ENCODE data around the gene LTBP3. TPM values are rescaled to one million over a fixed set of nuclear protein-coding genes. Genes with fewer than 3 reads are reported as not detected.

The LTBP3 gene
- total and polyA plus RNA-seq, 8 donors, result 44.7 to 151 (median 68.6) TPM

- Histone ChIP-seq H3K36me3 (no peaks in the 10 kb centered on the region), H3K27ac (peak overlapping the region; percentile 61 to 95 (median 90)), H3K4me1 (peaks cover 12 to 35% (median 12%) of the 10 kb centered on the region in 3 donors), H3K27me3 (no peaks in the 10 kb centered on the region), H3K4me3 (peak overlapping the region; percentile 26 to 59 (median 51)), H3K9me3 (no peaks in the 10 kb centered on the region)
- DNase-seq (peak in 2 of 6 donors; percentile 26 to 40), FAIRE-seq (no peak), ATAC-seq (no peak)
- TF ChIP-seq, protein P1, sequence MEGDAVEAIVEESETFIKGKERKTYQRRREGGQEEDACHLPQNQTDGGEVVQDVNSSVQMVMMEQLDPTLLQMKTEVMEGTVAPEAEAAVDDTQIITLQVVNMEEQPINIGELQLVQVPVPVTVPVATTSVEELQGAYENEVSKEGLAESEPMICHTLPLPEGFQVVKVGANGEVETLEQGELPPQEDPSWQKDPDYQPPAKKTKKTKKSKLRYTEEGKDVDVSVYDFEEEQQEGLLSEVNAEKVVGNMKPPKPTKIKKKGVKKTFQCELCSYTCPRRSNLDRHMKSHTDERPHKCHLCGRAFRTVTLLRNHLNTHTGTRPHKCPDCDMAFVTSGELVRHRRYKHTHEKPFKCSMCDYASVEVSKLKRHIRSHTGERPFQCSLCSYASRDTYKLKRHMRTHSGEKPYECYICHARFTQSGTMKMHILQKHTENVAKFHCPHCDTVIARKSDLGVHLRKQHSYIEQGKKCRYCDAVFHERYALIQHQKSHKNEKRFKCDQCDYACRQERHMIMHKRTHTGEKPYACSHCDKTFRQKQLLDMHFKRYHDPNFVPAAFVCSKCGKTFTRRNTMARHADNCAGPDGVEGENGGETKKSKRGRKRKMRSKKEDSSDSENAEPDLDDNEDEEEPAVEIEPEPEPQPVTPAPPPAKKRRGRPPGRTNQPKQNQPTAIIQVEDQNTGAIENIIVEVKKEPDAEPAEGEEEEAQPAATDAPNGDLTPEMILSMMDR (IDR thresholded peaks at IDR 0.05), result no peak
- intact Hi-C loops (cut with DNase I), result no loop called here
- 70 to 73% methylated on average over 12 of the region's 12 CpGs for WGBS, 2 donors
These were observed 1.5 kb downstream of the LTBP3 start for GRCh38 chr11:65556470-65557279.

GRCh38 chr11:65555693-65556231, 2.4 kb downstream of the LTBP3 start:
- WGBS, 2 donors, result 54 to 58% methylated on average over 6 of the region's 6 CpGs
- Histone ChIP-seq H3K9me3 (no peaks in the 10 kb centered on the region), H3K27ac (peak overlapping the region in 1 of 4 donors; percentile 4), H3K27me3 (no peaks in the 10 kb centered on the region), H3K36me3 (no peaks in the 10 kb centered on the region), H3K4me3 (no peak overlapping the region), H3K4me1 (peaks cover 12 to 35% (median 12%) of the 10 kb centered on the region in 3 donors)
- TF ChIP-seq, protein P1 (IDR thresholded peaks at IDR 0.05), result no peak
- FAIRE-seq, result no peak
- DNase-seq, result peak in 2 of 6 donors; percentile 57 to 65
- intact Hi-C loops (cut with DNase I), result no loop called here
- peak in 1 of 4 donors; percentile 2 for ATAC-seq

GRCh38 chr11:65554842-65555430, 3.2 kb downstream of the LTBP3 start:
- no peak overlapping the region for H3K4me3 ChIP-seq
- no peaks in the 10 kb centered on the region for H3K27me3 ChIP-seq
- DNase-seq (peak in 1 of 6 donors; percentile 64), ATAC-seq (no peak), FAIRE-seq (no peak)
- WGBS, 2 donors, result 74 to 89% methylated on average over 4 of the region's 4 CpGs
- H3K36me3 ChIP-seq, result no peaks in the 10 kb centered on the region
- intact Hi-C loops (cut with DNase I), result no loop called here
- H3K27ac ChIP-seq, result no peak overlapping the region
- peaks cover 12 to 31% (median 12%) of the 10 kb centered on the region in 3 donors for H3K4me1 ChIP-seq
- TF ChIP-seq, protein P1 (IDR thresholded peaks at IDR 0.05), result no peak
- H3K9me3 ChIP-seq, result no peaks in the 10 kb centered on the region

- Histone ChIP-seq H3K4me1 (peaks cover 7 to 24% (median 9%) of the 10 kb centered on the region in 3 donors), H3K4me3 (no peak overlapping the region), H3K27me3 (no peaks in the 10 kb centered on the region), H3K27ac (no peak overlapping the region), H3K9me3 (no peaks in the 10 kb centered on the region), H3K36me3 (no peaks in the 10 kb centered on the region)
- FAIRE-seq (no peak), ATAC-seq (no peak), DNase-seq (peak in 1 of 6 donors; percentile 55)
- intact Hi-C loops (cut with DNase I), result no loop called here
- TF ChIP-seq, protein P1 (IDR thresholded peaks at IDR 0.05), result no peak
- 89 to 91% methylated on average over 27 of the region's 27 CpGs for WGBS, 2 donors
These were observed 3.9 kb downstream of the LTBP3 start for GRCh38 chr11:65554057-65554818.
